Measurements from ENCODE around the gene ZCCHC9.
A peak's percentile ranks its signal among the peaks of the same experiment; 100 is the strongest.

Gene ZCCHC9

DNA sequence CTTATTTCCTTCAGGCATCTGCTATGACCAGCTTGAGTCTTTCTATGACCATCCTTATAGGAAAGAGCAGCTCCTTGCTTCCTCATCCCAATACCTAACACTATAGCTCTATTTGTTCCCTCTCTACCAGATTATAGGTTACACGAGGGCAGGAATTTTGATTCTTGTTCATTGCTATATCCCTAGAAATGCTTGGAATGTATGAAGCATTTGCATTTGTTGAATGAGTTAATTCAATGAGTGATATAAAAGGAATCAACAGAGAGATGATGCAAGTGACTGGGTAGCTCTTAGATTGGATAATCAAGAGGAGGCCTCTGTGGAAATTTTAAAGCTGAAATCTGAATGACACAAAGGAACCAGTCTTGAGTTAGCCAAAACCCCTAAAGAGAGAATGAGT is 13.9 kb downstream of the ZCCHC9 start:
- TF ChIP-seq, protein P1, sequence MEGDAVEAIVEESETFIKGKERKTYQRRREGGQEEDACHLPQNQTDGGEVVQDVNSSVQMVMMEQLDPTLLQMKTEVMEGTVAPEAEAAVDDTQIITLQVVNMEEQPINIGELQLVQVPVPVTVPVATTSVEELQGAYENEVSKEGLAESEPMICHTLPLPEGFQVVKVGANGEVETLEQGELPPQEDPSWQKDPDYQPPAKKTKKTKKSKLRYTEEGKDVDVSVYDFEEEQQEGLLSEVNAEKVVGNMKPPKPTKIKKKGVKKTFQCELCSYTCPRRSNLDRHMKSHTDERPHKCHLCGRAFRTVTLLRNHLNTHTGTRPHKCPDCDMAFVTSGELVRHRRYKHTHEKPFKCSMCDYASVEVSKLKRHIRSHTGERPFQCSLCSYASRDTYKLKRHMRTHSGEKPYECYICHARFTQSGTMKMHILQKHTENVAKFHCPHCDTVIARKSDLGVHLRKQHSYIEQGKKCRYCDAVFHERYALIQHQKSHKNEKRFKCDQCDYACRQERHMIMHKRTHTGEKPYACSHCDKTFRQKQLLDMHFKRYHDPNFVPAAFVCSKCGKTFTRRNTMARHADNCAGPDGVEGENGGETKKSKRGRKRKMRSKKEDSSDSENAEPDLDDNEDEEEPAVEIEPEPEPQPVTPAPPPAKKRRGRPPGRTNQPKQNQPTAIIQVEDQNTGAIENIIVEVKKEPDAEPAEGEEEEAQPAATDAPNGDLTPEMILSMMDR (IDR thresholded peaks at IDR 0.05; ENCODE audit: low read depth, low read length), result no peak
- no peak overlapping the region for H3K4me3 ChIP-seq (ENCODE audit: low read depth, low read length)
- peak; percentile 18 for DNase-seq (ENCODE audit: low read depth, low spot score)
- in situ Hi-C loops (cut with HindIII; ENCODE audit: low sequenced_read_pairs), result no loop called here

DNA sequence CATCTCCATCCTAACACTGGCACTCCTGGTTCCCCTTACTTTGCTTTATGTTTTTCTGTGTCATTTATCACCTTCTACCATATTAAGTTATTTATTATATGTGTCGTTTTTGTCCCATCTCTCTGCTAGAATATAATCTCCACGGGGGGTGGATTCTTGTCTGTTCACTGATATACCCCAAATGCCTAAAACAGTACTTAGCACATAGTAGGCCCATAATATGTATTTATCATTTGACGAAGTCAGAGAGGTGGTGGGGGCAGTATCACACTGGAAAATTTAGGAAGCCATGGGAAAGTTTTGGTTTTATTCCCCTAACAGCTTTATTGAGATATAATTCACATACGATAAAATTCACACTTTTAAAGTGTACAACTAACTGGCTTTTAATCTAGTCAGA is 14.4 kb downstream of the ZCCHC9 start:
- DNase-seq (ENCODE audit: low read depth, low spot score), result no peak
- in situ Hi-C loops (cut with HindIII; ENCODE audit: low sequenced_read_pairs), result no loop called here
- H3K4me3 ChIP-seq (ENCODE audit: low read depth, low read length), result no peak overlapping the region
- TF ChIP-seq, protein P1 (IDR thresholded peaks at IDR 0.05; ENCODE audit: low read depth, low read length), result no peak

- no peak for DNase-seq (ENCODE audit: low read depth, low spot score)
- in situ Hi-C loops (cut with HindIII; ENCODE audit: low sequenced_read_pairs), result no loop called here
- TF ChIP-seq, protein P1 (IDR thresholded peaks at IDR 0.05; ENCODE audit: low read depth, low read length), result no peak
- no peak overlapping the region for H3K4me3 ChIP-seq (ENCODE audit: low read depth, low read length)
Observed at GRCh38 chr5:81316571-81316970, 15.2 kb downstream of the ZCCHC9 start.

- in situ Hi-C loops (cut with HindIII; ENCODE audit: low sequenced_read_pairs), result no loop called here
- TF ChIP-seq, protein P1 (IDR thresholded peaks at IDR 0.05; ENCODE audit: low read depth, low read length), result no peak
- no peak for DNase-seq (ENCODE audit: low read depth, low spot score)
- no peak overlapping the region for H3K4me3 ChIP-seq (ENCODE audit: low read depth, low read length)
Observed at GRCh38 chr5:81317536-81317935, 16.1 kb downstream of the ZCCHC9 start.

DNA sequence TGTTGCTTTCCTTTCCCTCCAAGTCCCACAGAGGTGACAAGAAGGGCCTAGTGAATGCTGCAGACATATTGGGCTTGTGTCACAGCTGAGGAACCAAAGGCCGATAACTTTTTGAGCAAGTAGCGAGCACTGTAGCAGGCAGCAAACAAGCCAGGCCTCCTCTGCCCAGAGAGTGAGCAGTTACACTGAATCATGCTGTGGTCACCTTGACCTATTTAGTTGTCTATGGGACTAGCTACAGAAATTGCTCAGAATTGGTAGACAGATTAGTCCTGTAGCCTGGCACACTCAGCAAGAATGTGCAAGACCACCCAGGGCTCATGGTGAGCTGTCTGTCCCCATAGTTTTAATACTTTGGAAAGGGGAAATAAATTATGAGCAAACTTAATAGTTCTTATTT is 25.2 kb downstream of the ZCCHC9 start:
- in situ Hi-C loops (cut with HindIII; ENCODE audit: low sequenced_read_pairs), result no loop called here
- TF ChIP-seq, protein P1 (IDR thresholded peaks at IDR 0.05; ENCODE audit: low read depth, low read length), result no peak
- no peak overlapping the region for H3K4me3 ChIP-seq (ENCODE audit: low read depth, low read length)
- no peak for DNase-seq (ENCODE audit: low read depth, low spot score)

GRCh38 chr5:81334304-81335061 is 33.1 kb downstream of the ZCCHC9 start:
- in situ Hi-C loops (cut with HindIII; ENCODE audit: low sequenced_read_pairs), result no loop called here
- TF ChIP-seq, protein P1 (IDR thresholded peaks at IDR 0.05; ENCODE audit: low read depth, low read length), result no peak
- DNase-seq (ENCODE audit: low read depth, low spot score), result no peak
- H3K4me3 ChIP-seq (ENCODE audit: low read depth, low read length), result no peak overlapping the region

Measured in astrocyte of the spinal cord (primary cell).